ENCODE results near the gene SCTR. TPM values are rescaled to one million over a fixed set of nuclear protein-coding genes. Genes with fewer than 3 reads are reported as not detected.

The SCTR gene
- total RNA-seq, 1 experiment from 2014 or later, result not detected

DNA sequence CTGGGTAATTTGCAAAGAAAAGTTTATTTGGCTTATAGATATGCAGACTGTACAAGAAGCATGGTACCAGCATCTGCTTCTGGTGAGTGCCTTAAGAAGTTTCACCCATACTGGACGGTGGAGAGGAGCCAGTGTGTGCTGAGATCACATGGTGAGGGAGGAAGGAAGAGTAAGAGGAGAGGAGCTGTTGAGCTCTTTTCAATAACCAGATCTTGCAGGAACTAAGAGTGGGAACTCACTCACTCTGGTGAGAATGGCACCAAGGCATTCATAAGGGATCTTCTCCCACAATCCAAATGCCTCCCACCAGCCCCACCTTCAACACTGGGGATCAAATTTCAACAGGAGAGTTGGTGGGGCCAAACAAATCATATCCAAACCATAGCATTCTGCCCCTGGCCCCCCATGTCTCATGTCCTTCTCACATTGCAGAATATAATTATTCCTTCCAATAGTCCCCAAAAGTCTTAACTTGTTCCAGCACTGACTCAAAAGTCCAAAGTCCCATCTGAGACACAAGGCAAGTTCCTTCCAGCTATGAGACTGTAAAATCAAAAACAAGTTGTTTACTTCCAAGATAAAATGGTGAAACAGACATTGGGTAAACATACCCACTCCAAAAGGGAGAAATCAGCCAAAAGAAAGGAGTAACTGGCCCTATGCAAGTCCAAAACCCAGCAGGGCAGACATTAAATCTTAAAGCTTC, 104.3 kb downstream of the SCTR start:
- Histone ChIP-seq H2AFZ (no peak overlapping the region), H3K36me3 (ENCODE audit: low read depth) (no peaks in the 10 kb centered on the region), H3K9me2 (ENCODE audit: insufficient read depth) (no peaks in the 10 kb centered on the region), H3K27ac (no peak overlapping the region), H3K9me3 (ENCODE audit: insufficient read depth, low read depth) (no peaks in the 10 kb centered on the region), H4K20me1 (ENCODE audit: insufficient read depth) (no peaks in the 10 kb centered on the region), H3K4me1 (replicated peaks; ENCODE audit: insufficient read depth) (peaks cover 8% of the 10 kb centered on the region), H3F3A (ENCODE audit: insufficient read depth, low read depth) (no peaks in the 10 kb centered on the region), H3K27me3 (ENCODE audit: insufficient read depth, low read depth) (no peaks in the 10 kb centered on the region), H3K79me2 (ENCODE audit: low read depth) (no peaks in the 10 kb centered on the region), H3K4me2 (no peak overlapping the region), H3K4me3 (no peak overlapping the region)
- intact Hi-C loops (cut with micrococcal nuclease; ENCODE audit: unreplicated experiment), result no loop called here
- TF ChIP-seq, protein P1, sequence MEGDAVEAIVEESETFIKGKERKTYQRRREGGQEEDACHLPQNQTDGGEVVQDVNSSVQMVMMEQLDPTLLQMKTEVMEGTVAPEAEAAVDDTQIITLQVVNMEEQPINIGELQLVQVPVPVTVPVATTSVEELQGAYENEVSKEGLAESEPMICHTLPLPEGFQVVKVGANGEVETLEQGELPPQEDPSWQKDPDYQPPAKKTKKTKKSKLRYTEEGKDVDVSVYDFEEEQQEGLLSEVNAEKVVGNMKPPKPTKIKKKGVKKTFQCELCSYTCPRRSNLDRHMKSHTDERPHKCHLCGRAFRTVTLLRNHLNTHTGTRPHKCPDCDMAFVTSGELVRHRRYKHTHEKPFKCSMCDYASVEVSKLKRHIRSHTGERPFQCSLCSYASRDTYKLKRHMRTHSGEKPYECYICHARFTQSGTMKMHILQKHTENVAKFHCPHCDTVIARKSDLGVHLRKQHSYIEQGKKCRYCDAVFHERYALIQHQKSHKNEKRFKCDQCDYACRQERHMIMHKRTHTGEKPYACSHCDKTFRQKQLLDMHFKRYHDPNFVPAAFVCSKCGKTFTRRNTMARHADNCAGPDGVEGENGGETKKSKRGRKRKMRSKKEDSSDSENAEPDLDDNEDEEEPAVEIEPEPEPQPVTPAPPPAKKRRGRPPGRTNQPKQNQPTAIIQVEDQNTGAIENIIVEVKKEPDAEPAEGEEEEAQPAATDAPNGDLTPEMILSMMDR (conservative IDR thresholded peaks at IDR 0.05), result no peak
- no peak for TF ChIP-seq EZH2 (IDR thresholded peaks at IDR 0.05; ENCODE audit: low read depth)
- BruUV-seq (replicated peaks), result no TSS peak
- no peak for DNase-seq
- CTCF ChIA-PET, result no interaction called here
- POLR2A ChIA-PET (ENCODE audit: unreplicated experiment), result interaction anchor here (0.6 kb wide), 1 partner anchor 32 kb away, joined by 4 read pairs; no protein-coding TSS in a partner anchor

DNA sequence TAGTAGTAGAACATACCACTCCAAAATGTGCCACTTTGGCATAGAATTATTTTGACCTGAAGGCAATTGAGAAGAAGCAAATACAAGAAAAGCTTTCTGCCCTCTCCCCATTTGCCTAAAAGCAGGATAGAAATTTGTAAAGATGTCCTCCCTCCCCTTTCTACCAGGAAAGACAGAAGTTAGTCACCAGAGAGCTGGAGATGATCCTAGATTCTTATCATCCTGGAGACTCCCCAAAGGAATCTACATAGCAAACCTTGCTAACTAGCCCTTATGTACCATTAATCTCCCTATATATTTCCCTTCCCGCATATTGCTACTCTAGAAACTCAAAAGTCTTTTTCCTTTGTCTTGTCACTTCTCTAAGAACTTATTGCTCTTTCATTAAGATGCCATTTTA, 105.2 kb downstream of the SCTR start:
- Histone ChIP-seq H3F3A (ENCODE audit: insufficient read depth, low read depth) (no peaks in the 10 kb centered on the region), H3K4me1 (replicated peaks; ENCODE audit: insufficient read depth) (peaks cover 8% of the 10 kb centered on the region), H3K36me3 (ENCODE audit: low read depth) (no peaks in the 10 kb centered on the region), H3K27ac (no peak overlapping the region), H3K9me2 (ENCODE audit: insufficient read depth) (no peaks in the 10 kb centered on the region), H4K20me1 (ENCODE audit: insufficient read depth) (no peaks in the 10 kb centered on the region), H2AFZ (no peak overlapping the region), H3K9me3 (ENCODE audit: insufficient read depth, low read depth) (no peaks in the 10 kb centered on the region), H3K27me3 (ENCODE audit: insufficient read depth, low read depth) (no peaks in the 10 kb centered on the region), H3K4me2 (no peak overlapping the region), H3K79me2 (ENCODE audit: low read depth) (no peaks in the 10 kb centered on the region), H3K4me3 (no peak overlapping the region)
- intact Hi-C loops (cut with micrococcal nuclease; ENCODE audit: unreplicated experiment), result no loop called here
- ChIA-PET CTCF (no interaction called here), POLR2A (ENCODE audit: unreplicated experiment) (no interaction called here)
- no peak for TF ChIP-seq EZH2 (IDR thresholded peaks at IDR 0.05; ENCODE audit: low read depth)
- TF ChIP-seq, protein P1 (conservative IDR thresholded peaks at IDR 0.05), result no peak
- no peak for DNase-seq
- no TSS peak for BruUV-seq (replicated peaks)

DNA sequence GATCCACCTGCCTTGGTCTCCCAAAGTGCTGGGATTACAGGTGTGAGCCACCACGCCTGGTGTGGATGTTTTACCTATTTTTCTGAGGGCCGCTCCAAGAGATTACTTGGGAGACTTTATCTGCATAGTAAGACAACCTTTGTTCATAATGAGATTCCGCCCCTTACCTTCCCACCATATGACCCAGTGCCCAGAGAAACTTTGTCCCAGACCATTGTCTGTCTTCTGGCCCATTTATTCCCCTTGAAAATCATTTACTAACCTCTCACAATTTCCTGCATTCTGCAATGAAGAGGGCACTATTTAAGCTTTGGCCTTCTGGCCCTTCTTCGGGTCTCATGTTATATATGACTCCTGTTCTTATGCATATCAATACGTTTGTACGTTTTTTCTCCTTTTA, 106.4 kb downstream of the SCTR start:
- no TSS peak for BruUV-seq (replicated peaks)
- no peaks in the 10 kb centered on the region for H4K20me1 ChIP-seq (ENCODE audit: insufficient read depth)
- H3K4me3 ChIP-seq, result no peak overlapping the region
- H3K4me2 ChIP-seq, result no peak overlapping the region
- POLR2A ChIA-PET (ENCODE audit: unreplicated experiment), result no interaction called here
- no peaks in the 10 kb centered on the region for H3K9me3 ChIP-seq (ENCODE audit: insufficient read depth, low read depth)
- no peaks in the 10 kb centered on the region for H3K36me3 ChIP-seq (ENCODE audit: low read depth)
- H3K27me3 ChIP-seq (ENCODE audit: insufficient read depth, low read depth), result no peaks in the 10 kb centered on the region
- CTCF ChIA-PET, result no interaction called here
- H3F3A ChIP-seq (ENCODE audit: insufficient read depth, low read depth), result no peaks in the 10 kb centered on the region
- TF ChIP-seq, protein P1 (conservative IDR thresholded peaks at IDR 0.05), result no peak
- no peak for TF ChIP-seq EZH2 (IDR thresholded peaks at IDR 0.05; ENCODE audit: low read depth)
- no peaks in the 10 kb centered on the region for H3K9me2 ChIP-seq (ENCODE audit: insufficient read depth)
- DNase-seq, result no peak
- intact Hi-C loops (cut with micrococcal nuclease; ENCODE audit: unreplicated experiment), result no loop called here
- no peak overlapping the region for H2AFZ ChIP-seq
- no peaks in the 10 kb centered on the region for H3K79me2 ChIP-seq (ENCODE audit: low read depth)
- H3K27ac ChIP-seq, result no peak overlapping the region
- H3K4me1 ChIP-seq (replicated peaks; ENCODE audit: insufficient read depth), result peaks cover 8% of the 10 kb centered on the region

Data from PC-9 (cell line).